HepG2 (cell line): Measurements from ENCODE around the gene RPAP2. TPM values are rescaled to one million over a fixed set of nuclear protein-coding genes. Genes with fewer than 3 reads are reported as not detected.
A peak's percentile ranks its signal among the peaks of the same experiment; 100 is the strongest.

ENCODE experiments used
- ARID3A ChIP-seq: IDR thresholded peaks from 2 replicates; pipeline ENCODE4 v1.6.1; 2012; ENCODE audit warnings: low read depth, low read length, improper control_type of control experiment
- BCL3 ChIP-seq: sonication (generic); formaldehyde crosslinking; IDR thresholded peaks from 2 replicates; pipeline ENCODE4 v1.5.1; 2020; ENCODE audit warnings: mild to moderate bottlenecking, missing genetic modification reagents, moderate library complexity
- BCL6 ChIP-seq: IDR thresholded peaks from 2 replicates; pipeline ENCODE4 v1.6.1; 2016; ENCODE audit warnings: missing genetic modification reagents, missing compliant biosample characterization
- BRCA1 ChIP-seq: sonication (generic); formaldehyde crosslinking; IDR thresholded peaks from 2 replicates; pipeline ENCODE4 v1.4.0; 2020; ENCODE audit warnings: missing genetic modification reagents
- CHD4 ChIP-seq: fragments of 200-600 bp; sonication (generic); IDR thresholded peaks from 2 replicates; pipeline ENCODE4 v1.7.0; 2017; ENCODE audit warnings: mild to moderate bottlenecking, low read length, borderline replicate concordance
- DBP ChIP-seq: sonication (generic); formaldehyde crosslinking; IDR thresholded peaks from 2 replicates; pipeline ENCODE4 v1.4.0; 2020; ENCODE audit warnings: missing genetic modification reagents; ENCODE audit errors: not compliant biosample characterization
- GPN1 ChIP-seq: sonication (generic); formaldehyde crosslinking; IDR thresholded peaks from 2 replicates; pipeline ENCODE4 v1.5.1; 2020; ENCODE audit warnings: missing genetic modification reagents, borderline replicate concordance
- HIC2 ChIP-seq: sonication (generic); formaldehyde crosslinking; IDR thresholded peaks from 2 replicates; pipeline ENCODE4 v1.9.0; 2022; ENCODE audit warnings: low read depth, missing genetic modification reagents
- JUNB ChIP-seq: sonication (generic); formaldehyde crosslinking; IDR thresholded peaks from 2 replicates; pipeline ENCODE4 v1.8.0; 2022; ENCODE audit warnings: missing genetic modification reagents, mild to moderate bottlenecking, borderline replicate concordance
- KDM2A ChIP-seq: sonication (generic); formaldehyde crosslinking; IDR thresholded peaks from 2 replicates; pipeline ENCODE4 v1.4.0; 2020; ENCODE audit warnings: low read depth, missing genetic modification reagents, borderline replicate concordance
- MXD4 ChIP-seq: IDR thresholded peaks from 2 replicates; pipeline ENCODE4 v1.6.1; 2016; ENCODE audit warnings: mild to moderate bottlenecking, missing biosample characterization, missing genetic modification reagents
- PAWR ChIP-seq: sonication (generic); formaldehyde crosslinking; IDR thresholded peaks from 2 replicates; pipeline ENCODE4 v1.4.0; 2020; ENCODE audit warnings: missing genetic modification reagents, mild to moderate bottlenecking, borderline replicate concordance
- PHF20 ChIP-seq: sonication (generic); formaldehyde crosslinking; IDR thresholded peaks from 2 replicates; pipeline ENCODE4 v1.5.0; 2020; ENCODE audit warnings: mild to moderate bottlenecking, missing genetic modification reagents
- REPIN1 ChIP-seq: sonication (generic); formaldehyde crosslinking; IDR thresholded peaks from 2 replicates; pipeline ENCODE4 v1.8.0; 2022; ENCODE audit warnings: missing genetic modification reagents, low read depth, mild to moderate bottlenecking, borderline replicate concordance
- RXRA ChIP-seq: sonication (generic); formaldehyde crosslinking; IDR thresholded peaks from 2 replicates; pipeline ENCODE4 v1.5.1; 2020; ENCODE audit warnings: missing genetic modification reagents
- ZBTB38 ChIP-seq: sonication (generic); formaldehyde crosslinking; IDR thresholded peaks from 2 replicates; pipeline ENCODE4 v1.5.1; 2020; ENCODE audit warnings: mild to moderate bottlenecking, missing genetic modification reagents
- ZIK1 ChIP-seq: sonication (generic); formaldehyde crosslinking; IDR thresholded peaks from 2 replicates; pipeline ENCODE4 v1.5.0; 2020; ENCODE audit warnings: mild to moderate bottlenecking, low read depth, missing genetic modification reagents, borderline replicate concordance
- ZKSCAN5 ChIP-seq: sonication (generic); formaldehyde crosslinking; IDR thresholded peaks from 2 replicates; pipeline ENCODE4 v1.5.1; 2020; ENCODE audit warnings: mild to moderate bottlenecking, missing genetic modification reagents
- ZNF331 ChIP-seq: sonication (generic); formaldehyde crosslinking; IDR thresholded peaks from 2 replicates; pipeline ENCODE4 v1.4.0; 2020; ENCODE audit warnings: missing genetic modification reagents
- ZNF557 ChIP-seq: sonication (generic); formaldehyde crosslinking; IDR thresholded peaks from 2 replicates; pipeline ENCODE4 v1.4.0; 2020; ENCODE audit warnings: missing genetic modification reagents
- ZNF879 ChIP-seq: sonication (generic); formaldehyde crosslinking; IDR thresholded peaks from 2 replicates; pipeline ENCODE4 v1.8.1; 2023; ENCODE audit warnings: missing genetic modification reagents
- ZSCAN21 ChIP-seq: sonication (generic); formaldehyde crosslinking; IDR thresholded peaks from 2 replicates; pipeline ENCODE4 v1.8.0; 2022; ENCODE audit warnings: mild to moderate bottlenecking, missing genetic modification reagents, moderate library complexity, borderline replicate concordance
- polyA plus RNA-seq, 8 experiments: library from polyadenylated mRNA; depleted of rRNA in 3 of 8; stranded (reverse) in 7 of 8; unstranded in 1 of 8; fragments of >200 nt; fragmentation: Illumina TruSeq in 4 of 8; extraction: Trizol in 4 of 8; gene quantifications; 2 replicates each; pipeline versions ENCODE4 v1.2.1 to v1.2.3, GENCODE V29; 2011 to 2016; ENCODE audit warnings: low read depth in 4 of 8, missing spikeins in 1 of 8, mixed read lengths in 1 of 8; ENCODE audit not compliant: insufficient read depth in 1 of 8
- total RNA-seq, 5 experiments: library from RNA; depleted of rRNA; stranded (reverse); fragments of >200 nt; fragmentation: Illumina TruSeq; extraction: Trizol; gene quantifications; 2 replicates each; pipeline ENCODE4 v1.2.3, GENCODE V29; 2016; ENCODE audit warnings: low read depth in 1 of 5

Gene RPAP2
- total and polyA plus RNA-seq, 2 of the 13 experiments (the other 11 are each of a cell fraction or from before 2014, with no cell fraction given): 10.0 to 34.8 TPM

- peak; percentile 27; the same call in 1 of the 2 replicates for TF ChIP-seq BCL3 (CRISPR knock-in tag)
- TF ChIP-seq ZIK1 (CRISPR knock-in tag): no peak; the same call in 1 of the 2 replicates
- peak; percentile 76 for TF ChIP-seq KDM2A (CRISPR knock-in tag)
- TF ChIP-seq ZNF879 (CRISPR knock-in tag): 0 out of 2 replicates have a peak, but pooled peaks have one; percentile 33
- TF ChIP-seq GPN1 (CRISPR knock-in tag): no peak
- TF ChIP-seq PAWR (CRISPR knock-in tag): peak; percentile 85
- TF ChIP-seq ZSCAN21: peak; percentile 76
- peak; percentile 21; the same call in 1 of the 2 replicates for TF ChIP-seq ZNF331 (CRISPR knock-in tag)
- TF ChIP-seq ZBTB38 (CRISPR knock-in tag): peak; percentile 51; the same call in 1 of the 2 replicates
- no peak for TF ChIP-seq JUNB (CRISPR knock-in tag)
- TF ChIP-seq BRCA1 (CRISPR knock-in tag): peak; percentile 39; the same call in 1 of the 2 replicates
- TF ChIP-seq BCL6: peak; percentile 45; the same call in 1 of the 2 replicates
- peak; percentile 84; the same call in 1 of the 2 replicates for TF ChIP-seq ZKSCAN5
- TF ChIP-seq HIC2: no peak
- no peak for TF ChIP-seq CHD4
- peak; percentile 42; the same call in 1 of the 2 replicates for TF ChIP-seq PHF20
- TF ChIP-seq RXRA (CRISPR knock-in tag): peak; percentile 71
- TF ChIP-seq REPIN1 (CRISPR knock-in tag): peak; percentile 45
- no peak for TF ChIP-seq DBP (CRISPR knock-in tag)
- peak; percentile 11; the same call in 1 of the 2 replicates for TF ChIP-seq ZNF557 (CRISPR knock-in tag)
- TF ChIP-seq MXD4: peak; percentile 74; the same call in 1 of the 2 replicates
- TF ChIP-seq ARID3A: no peak
Measured at GRCh38 chr1:92298573-92299476, at the start of gene RPAP2, which contains the start of gene GLMN (continued).
